Skeletal muscle tissue (tissue), 4 donors: Measurements from ENCODE around the gene PAOX. TPM values are rescaled to one million over a fixed set of nuclear protein-coding genes. Genes with fewer than 3 reads are reported as not detected.

Experiments used
- H3K27ac ChIP-seq: one replicate; pipeline ENCODE4 v1.7.0; 2013; ENCODE audit warnings: mild to moderate bottlenecking, low read depth, low read length, inconsistent platforms
- H3K27me3 ChIP-seq, 3 donors: one replicate each; pipeline ENCODE4 v1.7.0; 2013; ENCODE audit warnings: low read length in 3 of 3; ENCODE audit not compliant: control insufficient read depth in 3 of 3, insufficient read depth in 3 of 3
- H3K36me3 ChIP-seq, 3 donors: one replicate each; pipeline ENCODE4 v1.7.0; 2013; ENCODE audit warnings: low read length in 3 of 3; ENCODE audit not compliant: control insufficient read depth in 3 of 3, insufficient read depth in 3 of 3
- H3K4me1 ChIP-seq, 3 donors: one replicate each; pipeline ENCODE4 v1.7.0; 2013; ENCODE audit warnings: low read length in 3 of 3, mild to moderate bottlenecking in 3 of 3; ENCODE audit not compliant: control insufficient read depth in 3 of 3, insufficient read depth in 3 of 3
- H3K4me3 ChIP-seq, 3 donors: one replicate each; pipeline ENCODE4 v1.7.0; 2013; ENCODE audit warnings: low read length in 3 of 3
- H3K9ac ChIP-seq, 3 donors: one replicate each; pipeline ENCODE4 v1.7.0; 2013; ENCODE audit warnings: low read length in 3 of 3, mild to moderate bottlenecking in 3 of 3, moderate library complexity in 2 of 3, low read depth in 1 of 3
- H3K9me3 ChIP-seq, 3 donors: one replicate each; pipeline ENCODE4 v1.7.0; 2013; ENCODE audit warnings: low read length in 3 of 3; ENCODE audit not compliant: control insufficient read depth in 3 of 3
- total RNA-seq: library from RNA; depleted of rRNA; stranded (reverse); fragments of >200 nt; gene quantifications from one replicate; pipeline ENCODE4 v1.2.3, GENCODE V29; 2014
- donor health status: Osteomylitis.

PAOX gene
- total RNA-seq, 1 donor from 2014 or later, result 7.3 TPM

GRCh38 chr10:133338080-133339071, 40.7 kb upstream of the PAOX start:
- Histone ChIP-seq H3K27ac (no peak overlapping the region), H3K9ac (no peak overlapping the region), H3K36me3 (no peaks in the 10 kb centered on the region), H3K4me3 (no peak overlapping the region), H3K4me1 (peaks cover 5 to 10% (median 9%) of the 10 kb centered on the region in 3 donors), H3K9me3 (no peaks in the 10 kb centered on the region), H3K27me3 (peaks cover 67 to 79% (median 68%) of the 10 kb centered on the region in 3 donors)

- no peak overlapping the region for H3K27ac ChIP-seq
- H3K9me3 ChIP-seq, result no peaks in the 10 kb centered on the region
- no peak overlapping the region for H3K9ac ChIP-seq
- H3K4me3 ChIP-seq, result no peak overlapping the region
- H3K4me1 ChIP-seq, result peaks cover 5 to 9% (median 8%) of the 10 kb centered on the region in 3 donors
- H3K36me3 ChIP-seq, result no peaks in the 10 kb centered on the region
- H3K27me3 ChIP-seq, result peaks cover 65 to 78% (median 67%) of the 10 kb centered on the region in 3 donors
Observed at GRCh38 chr10:133339708-133340380, 39.2 kb upstream of the PAOX start.

GRCh38 chr10:133341983-133342382, 37.1 kb upstream of the PAOX start:
- Histone ChIP-seq H3K4me3 (no peak overlapping the region), H3K9me3 (no peaks in the 10 kb centered on the region), H3K4me1 (no peaks in the 10 kb centered on the region), H3K9ac (no peak overlapping the region), H3K27me3 (peaks cover 53 to 69% (median 59%) of the 10 kb centered on the region in 3 donors), H3K36me3 (no peaks in the 10 kb centered on the region), H3K27ac (no peak overlapping the region)

GRCh38 chr10:133342942-133343341, 36.1 kb upstream of the PAOX start:
- no peaks in the 10 kb centered on the region for H3K9me3 ChIP-seq
- H3K27me3 ChIP-seq, result peaks cover 51 to 66% (median 56%) of the 10 kb centered on the region in 3 donors
- no peak overlapping the region for H3K9ac ChIP-seq
- no peak overlapping the region for H3K4me3 ChIP-seq
- H3K27ac ChIP-seq, result no peak overlapping the region
- H3K4me1 ChIP-seq, result no peaks in the 10 kb centered on the region
- no peaks in the 10 kb centered on the region for H3K36me3 ChIP-seq

- Histone ChIP-seq H3K27me3 (peaks cover 48 to 65% (median 54%) of the 10 kb centered on the region in 3 donors), H3K4me3 (no peak overlapping the region), H3K9me3 (no peaks in the 10 kb centered on the region), H3K9ac (no peak overlapping the region), H3K36me3 (no peaks in the 10 kb centered on the region), H3K27ac (no peak overlapping the region), H3K4me1 (no peaks in the 10 kb centered on the region)
Observed at GRCh38 chr10:133343558-133343957, 35.5 kb upstream of the PAOX start.

GRCh38 chr10:133344236-133344635, 34.8 kb upstream of the PAOX start:
- no peaks in the 10 kb centered on the region for H3K36me3 ChIP-seq
- no peak overlapping the region for H3K27ac ChIP-seq
- H3K4me1 ChIP-seq, result no peaks in the 10 kb centered on the region
- H3K9ac ChIP-seq, result no peak overlapping the region
- no peaks in the 10 kb centered on the region for H3K9me3 ChIP-seq
- no peak overlapping the region for H3K4me3 ChIP-seq
- peaks cover 44 to 60% (median 51%) of the 10 kb centered on the region in 3 donors for H3K27me3 ChIP-seq

- Histone ChIP-seq H3K4me1 (no peaks in the 10 kb centered on the region), H3K9ac (no peak overlapping the region), H3K27me3 (peaks cover 34 to 61% (median 59%) of the 10 kb centered on the region in 3 donors), H3K27ac (no peak overlapping the region), H3K9me3 (no peaks in the 10 kb centered on the region), H3K4me3 (no peak overlapping the region), H3K36me3 (no peaks in the 10 kb centered on the region)
Observed at GRCh38 chr10:133346413-133346812, 32.6 kb upstream of the PAOX start.

GRCh38 chr10:133347710-133348517, 31.1 kb upstream of the PAOX start:
- no peaks in the 10 kb centered on the region for H3K36me3 ChIP-seq
- no peak overlapping the region for H3K9ac ChIP-seq
- H3K4me1 ChIP-seq, result no peaks in the 10 kb centered on the region
- H3K4me3 ChIP-seq, result no peak overlapping the region
- H3K27ac ChIP-seq, result no peak overlapping the region
- no peaks in the 10 kb centered on the region for H3K9me3 ChIP-seq
- H3K27me3 ChIP-seq, result peaks cover 28 to 64% (median 57%) of the 10 kb centered on the region in 3 donors

GRCh38 chr10:133349160-133349568, 29.9 kb upstream of the PAOX start:
- H3K27me3 ChIP-seq, result peaks cover 25 to 56% (median 52%) of the 10 kb centered on the region in 3 donors
- no peak overlapping the region for H3K9ac ChIP-seq
- H3K9me3 ChIP-seq, result no peaks in the 10 kb centered on the region
- H3K4me1 ChIP-seq, result no peaks in the 10 kb centered on the region
- no peak overlapping the region for H3K4me3 ChIP-seq
- H3K27ac ChIP-seq, result no peak overlapping the region
- no peaks in the 10 kb centered on the region for H3K36me3 ChIP-seq
